ENCODE data around the gene VAMP2. TPM values are rescaled to one million over a fixed set of nuclear protein-coding genes. Genes with fewer than 3 reads are reported as not detected.
"Not testable (repeated sequence)": the region's sequence is repeated elsewhere in the genome, so short reads cannot be mapped to it uniquely, and the experiment has no call there.

The VAMP2 gene
- total RNA-seq, 1 experiment from 2014 or later = 7.3 TPM

- Histone ChIP-seq H3K27me3 (ENCODE audit: control insufficient read depth, insufficient read depth, low read length) (peaks cover 19% of the 10 kb centered on the region), H3K36me3 (replicated peaks; ENCODE audit: control insufficient read depth, insufficient read depth, low read length) (no peaks in the 10 kb centered on the region), H3K4me3 (ENCODE audit: insufficient read depth, low read depth, low read length) (peak overlapping the region; percentile 94)
- peak; percentile 85 for DNase-seq
These were observed 24.2 kb upstream of the VAMP2 start for GRCh38 chr17:8186787-8187516.

GRCh38 chr17:8186446-8186786, 23.7 kb upstream of the VAMP2 start:
- peaks cover 19% of the 10 kb centered on the region for H3K27me3 ChIP-seq (ENCODE audit: control insufficient read depth, insufficient read depth, low read length)
- peak overlapping the region; percentile 94 for H3K4me3 ChIP-seq (ENCODE audit: insufficient read depth, low read depth, low read length)
- no peak for DNase-seq
- no peaks in the 10 kb centered on the region for H3K36me3 ChIP-seq (replicated peaks; ENCODE audit: control insufficient read depth, insufficient read depth, low read length)

- peak overlapping the region; percentile 94 for H3K4me3 ChIP-seq (ENCODE audit: insufficient read depth, low read depth, low read length)
- H3K27me3 ChIP-seq (ENCODE audit: control insufficient read depth, insufficient read depth, low read length) = peaks cover 19% of the 10 kb centered on the region
- DNase-seq = peak; percentile 89
- no peaks in the 10 kb centered on the region for H3K36me3 ChIP-seq (replicated peaks; ENCODE audit: control insufficient read depth, insufficient read depth, low read length)
These were observed 23.1 kb upstream of the VAMP2 start for GRCh38 chr17:8185582-8186445.

GRCh38 chr17:8176998-8177731, 14.4 kb upstream of the VAMP2 start:
- Histone ChIP-seq H3K4me3 (ENCODE audit: insufficient read depth, low read depth, low read length) (peak overlapping the region; percentile 70), H3K36me3 (replicated peaks; ENCODE audit: control insufficient read depth, insufficient read depth, low read length) (no peaks in the 10 kb centered on the region), H3K27me3 (ENCODE audit: control insufficient read depth, insufficient read depth, low read length) (no peaks in the 10 kb centered on the region)
- no peak for DNase-seq

- no peaks in the 10 kb centered on the region for H3K27me3 ChIP-seq (ENCODE audit: control insufficient read depth, insufficient read depth, low read length)
- peak; percentile 95 for DNase-seq
- peak within 1 kb of the TSS; percentile 70 for H3K4me3 ChIP-seq (ENCODE audit: insufficient read depth, low read depth, low read length)
- no peaks in the 10 kb centered on the region for H3K36me3 ChIP-seq (replicated peaks; ENCODE audit: control insufficient read depth, insufficient read depth, low read length)
These were observed 13.6 kb upstream of the VAMP2 start, which contains the start of gene TMEM107 for GRCh38 chr17:8176197-8176940. TSS of gene TMEM107 (minus strand) at chr17:8176380. CDS start at chr17:8176286, 94 bp downstream.

GRCh38 chr17:8175795-8176196, 13.0 kb upstream of the VAMP2 start:
- DNase-seq = no peak
- peak overlapping the region; percentile 70 for H3K4me3 ChIP-seq (ENCODE audit: insufficient read depth, low read depth, low read length)
- no peaks in the 10 kb centered on the region for H3K27me3 ChIP-seq (ENCODE audit: control insufficient read depth, insufficient read depth, low read length)
- no peaks in the 10 kb centered on the region for H3K36me3 ChIP-seq (replicated peaks; ENCODE audit: control insufficient read depth, insufficient read depth, low read length)

- DNase-seq = no peak
- H3K4me3 ChIP-seq (ENCODE audit: insufficient read depth, low read depth, low read length) = peak overlapping the region; percentile 32
- no peaks in the 10 kb centered on the region for H3K27me3 ChIP-seq (ENCODE audit: control insufficient read depth, insufficient read depth, low read length)
- H3K36me3 ChIP-seq (replicated peaks; ENCODE audit: control insufficient read depth, insufficient read depth, low read length) = no peaks in the 10 kb centered on the region
These were observed 11.1 kb upstream of the VAMP2 start for GRCh38 chr17:8173871-8174322.

- H3K4me3 ChIP-seq (ENCODE audit: insufficient read depth, low read depth, low read length) = peak overlapping the region; percentile 33
- peak; percentile 82 for DNase-seq
- no peaks in the 10 kb centered on the region for H3K36me3 ChIP-seq (replicated peaks; ENCODE audit: control insufficient read depth, insufficient read depth, low read length)
- H3K27me3 ChIP-seq (ENCODE audit: control insufficient read depth, insufficient read depth, low read length) = no peaks in the 10 kb centered on the region
These were observed 10.5 kb upstream of the VAMP2 start for GRCh38 chr17:8173056-8173870.

- not testable (repeated sequence) for DNase-seq
These were observed 7.4 kb upstream of the VAMP2 start for GRCh38 chr17:8170186-8170585.

GRCh38 chr17:8167526-8167925, 4.8 kb upstream of the VAMP2 start:
- no peak for DNase-seq
- H3K36me3 ChIP-seq (replicated peaks; ENCODE audit: control insufficient read depth, insufficient read depth, low read length) = no peaks in the 10 kb centered on the region
- H3K27me3 ChIP-seq (ENCODE audit: control insufficient read depth, insufficient read depth, low read length) = no peaks in the 10 kb centered on the region
- H3K4me3 ChIP-seq (ENCODE audit: insufficient read depth, low read depth, low read length) = no peak overlapping the region

More at GRCh38 chr17:8170186-8170585, 7.4 kb upstream of the VAMP2 start:
- H3K27me3 ChIP-seq (ENCODE audit: control insufficient read depth, insufficient read depth, low read length); H3K4me3 ChIP-seq (ENCODE audit: insufficient read depth, low read depth, low read length); H3K36me3 ChIP-seq (replicated peaks; ENCODE audit: control insufficient read depth, insufficient read depth, low read length): not testable (repeated sequence)

- no peaks in the 10 kb centered on the region for H3K27me3 ChIP-seq (ENCODE audit: control insufficient read depth, insufficient read depth, low read length)
- no peak for DNase-seq
These were observed 4.0 kb upstream of the VAMP2 start for GRCh38 chr17:8166731-8167130.

GRCh38 chr17:8164815-8165131, 2.0 kb upstream of the VAMP2 start:
- Histone ChIP-seq H3K27me3 (ENCODE audit: control insufficient read depth, insufficient read depth, low read length) (no peaks in the 10 kb centered on the region), H3K36me3 (replicated peaks; ENCODE audit: control insufficient read depth, insufficient read depth, low read length) (peaks cover 6% of the 10 kb centered on the region), H3K4me3 (ENCODE audit: insufficient read depth, low read depth, low read length) (no peak overlapping the region)
- DNase-seq = no peak

More at GRCh38 chr17:8166731-8167130, 4.0 kb upstream of the VAMP2 start:
- no peak overlapping the region for H3K4me3 ChIP-seq (ENCODE audit: insufficient read depth, low read depth, low read length)
- H3K36me3 ChIP-seq (replicated peaks; ENCODE audit: control insufficient read depth, insufficient read depth, low read length) = no peaks in the 10 kb centered on the region

GRCh38 chr17:8163978-8164814, 1.4 kb upstream of the VAMP2 start:
- H3K4me3 ChIP-seq (ENCODE audit: insufficient read depth, low read depth, low read length) = no peak overlapping the region
- peak; percentile 75 for DNase-seq
- H3K27me3 ChIP-seq (ENCODE audit: control insufficient read depth, insufficient read depth, low read length) = no peaks in the 10 kb centered on the region
- H3K36me3 ChIP-seq (replicated peaks; ENCODE audit: control insufficient read depth, insufficient read depth, low read length) = peaks cover 8% of the 10 kb centered on the region

Measured in H7 (cell line).